Right kidney (tissue), 1 donor: ENCODE measurements around the gene SRSF7.
"Not testable (repeated sequence)": the region's sequence is repeated elsewhere in the genome, so short reads cannot be mapped to it uniquely, and the experiment has no call there.

ENCODE experiments used
- DNase-seq: peaks from one replicate; pipeline ENCODE4 v3.0.0-alpha.2; 2016

SRSF7 gene

GRCh38 chr2:38704664-38705063, 46.5 kb downstream of the SRSF7 start:
- DNase-seq = no peak

GRCh38 chr2:38703336-38703735, 47.8 kb downstream of the SRSF7 start:
- DNase-seq = not testable (repeated sequence)

GRCh38 chr2:38702413-38702812, 48.7 kb downstream of the SRSF7 start:
- DNase-seq = no peak

- DNase-seq = no peak
Observed at GRCh38 chr2:38701542-38701941, 49.6 kb downstream of the SRSF7 start.

- no peak for DNase-seq
Observed at GRCh38 chr2:38700881-38701458, 50.2 kb downstream of the SRSF7 start.

- DNase-seq = no peak
Observed at GRCh38 chr2:38700113-38700785, 50.9 kb downstream of the SRSF7 start.

- no peak for DNase-seq
Observed at GRCh38 chr2:38698467-38699003, 52.6 kb downstream of the SRSF7 start.

GRCh38 chr2:38697116-38697840, 53.9 kb downstream of the SRSF7 start:
- DNase-seq = no peak
